ENCODE data around the gene RAB40B.

RAB40B gene

GRCh38 chr17:82690786-82691489 lies 7.6 kb downstream of the RAB40B start:
- Histone ChIP-seq H3K36me3 (ENCODE audit: insufficient read depth, low read length) (no peaks in the 10 kb centered on the region), H3K4me1 (ENCODE audit: insufficient read depth, low read length) (no peaks in the 10 kb centered on the region), H3K9ac (ENCODE audit: low read depth, low read length) (no peak overlapping the region), H3K9me3 (ENCODE audit: control insufficient read depth, insufficient read depth, low read length) (peaks cover 6% of the 10 kb centered on the region; the same call in 1 of the 2 replicates)

- Histone ChIP-seq H3K9me3 (ENCODE audit: control insufficient read depth, insufficient read depth, low read length) (no peaks in the 10 kb centered on the region), H3K4me1 (ENCODE audit: insufficient read depth, low read length) (no peaks in the 10 kb centered on the region), H3K36me3 (ENCODE audit: insufficient read depth, low read length) (no peaks in the 10 kb centered on the region), H3K9ac (ENCODE audit: low read depth, low read length) (no peak overlapping the region)
Observed at GRCh38 chr17:82689077-82689476, 9.4 kb downstream of the RAB40B start.

- H3K9me3 ChIP-seq (ENCODE audit: control insufficient read depth, insufficient read depth, low read length): no peaks in the 10 kb centered on the region
- no peaks in the 10 kb centered on the region for H3K4me1 ChIP-seq (ENCODE audit: insufficient read depth, low read length)
- no peaks in the 10 kb centered on the region for H3K36me3 ChIP-seq (ENCODE audit: insufficient read depth, low read length)
- no peak overlapping the region for H3K9ac ChIP-seq (ENCODE audit: low read depth, low read length)
Observed at GRCh38 chr17:82687871-82688270, 10.6 kb downstream of the RAB40B start.

- Histone ChIP-seq H3K4me1 (ENCODE audit: insufficient read depth, low read length) (no peaks in the 10 kb centered on the region), H3K36me3 (ENCODE audit: insufficient read depth, low read length) (no peaks in the 10 kb centered on the region), H3K9me3 (ENCODE audit: control insufficient read depth, insufficient read depth, low read length) (no peaks in the 10 kb centered on the region), H3K9ac (ENCODE audit: low read depth, low read length) (no peak overlapping the region)
Observed at GRCh38 chr17:82687375-82687861, 11.1 kb downstream of the RAB40B start.

- H3K9me3 ChIP-seq (ENCODE audit: control insufficient read depth, insufficient read depth, low read length): peaks cover 6% of the 10 kb centered on the region
- no peak overlapping the region for H3K9ac ChIP-seq (ENCODE audit: low read depth, low read length)
- no peaks in the 10 kb centered on the region for H3K4me1 ChIP-seq (ENCODE audit: insufficient read depth, low read length)
- H3K36me3 ChIP-seq (ENCODE audit: insufficient read depth, low read length): no peaks in the 10 kb centered on the region
Observed at GRCh38 chr17:82686366-82687324, 11.9 kb downstream of the RAB40B start.

GRCh38 chr17:82685291-82685690 lies 13.2 kb downstream of the RAB40B start:
- H3K9me3 ChIP-seq (ENCODE audit: control insufficient read depth, insufficient read depth, low read length): peaks cover 10% of the 10 kb centered on the region
- no peaks in the 10 kb centered on the region for H3K4me1 ChIP-seq (ENCODE audit: insufficient read depth, low read length)
- H3K36me3 ChIP-seq (ENCODE audit: insufficient read depth, low read length): no peaks in the 10 kb centered on the region
- H3K9ac ChIP-seq (ENCODE audit: low read depth, low read length): no peak overlapping the region

GRCh38 chr17:82684228-82684841 lies 14.2 kb downstream of the RAB40B start:
- Histone ChIP-seq H3K9ac (ENCODE audit: low read depth, low read length) (no peak overlapping the region), H3K9me3 (ENCODE audit: control insufficient read depth, insufficient read depth, low read length) (peaks cover 10% of the 10 kb centered on the region), H3K36me3 (ENCODE audit: insufficient read depth, low read length) (no peaks in the 10 kb centered on the region), H3K4me1 (ENCODE audit: insufficient read depth, low read length) (no peaks in the 10 kb centered on the region)

GRCh38 chr17:82683534-82683933 lies 15.0 kb downstream of the RAB40B start:
- Histone ChIP-seq H3K4me1 (ENCODE audit: insufficient read depth, low read length) (no peaks in the 10 kb centered on the region), H3K36me3 (ENCODE audit: insufficient read depth, low read length) (no peaks in the 10 kb centered on the region), H3K9ac (ENCODE audit: low read depth, low read length) (no peak overlapping the region), H3K9me3 (ENCODE audit: control insufficient read depth, insufficient read depth, low read length) (peaks cover 10% of the 10 kb centered on the region)

- Histone ChIP-seq H3K9me3 (ENCODE audit: control insufficient read depth, insufficient read depth, low read length) (peaks cover 10% of the 10 kb centered on the region), H3K9ac (ENCODE audit: low read depth, low read length) (no peak overlapping the region), H3K4me1 (ENCODE audit: insufficient read depth, low read length) (no peaks in the 10 kb centered on the region), H3K36me3 (ENCODE audit: insufficient read depth, low read length) (no peaks in the 10 kb centered on the region)
Observed at GRCh38 chr17:82681547-82681946, 17.0 kb downstream of the RAB40B start.

GRCh38 chr17:82679586-82680465 lies 18.7 kb downstream of the RAB40B start:
- Histone ChIP-seq H3K9me3 (ENCODE audit: control insufficient read depth, insufficient read depth, low read length) (peaks cover 10% of the 10 kb centered on the region), H3K9ac (ENCODE audit: low read depth, low read length) (no peak overlapping the region), H3K4me1 (ENCODE audit: insufficient read depth, low read length) (no peaks in the 10 kb centered on the region), H3K36me3 (ENCODE audit: insufficient read depth, low read length) (no peaks in the 10 kb centered on the region)

- no peaks in the 10 kb centered on the region for H3K4me1 ChIP-seq (ENCODE audit: insufficient read depth, low read length)
Observed at GRCh38 chr17:82678265-82678891, 20.1 kb downstream of the RAB40B start.

GRCh38 chr17:82677353-82677925 lies 21.1 kb downstream of the RAB40B start:
- H3K9ac ChIP-seq (ENCODE audit: low read depth, low read length): no peak overlapping the region
- peaks cover 10% of the 10 kb centered on the region for H3K9me3 ChIP-seq (ENCODE audit: control insufficient read depth, insufficient read depth, low read length)
- no peaks in the 10 kb centered on the region for H3K36me3 ChIP-seq (ENCODE audit: insufficient read depth, low read length)
- H3K4me1 ChIP-seq (ENCODE audit: insufficient read depth, low read length): no peaks in the 10 kb centered on the region

More at GRCh38 chr17:82678265-82678891, 20.1 kb downstream of the RAB40B start:
- H3K9ac ChIP-seq (ENCODE audit: low read depth, low read length): no peak overlapping the region
- H3K36me3 ChIP-seq (ENCODE audit: insufficient read depth, low read length): no peaks in the 10 kb centered on the region
- H3K9me3 ChIP-seq (ENCODE audit: control insufficient read depth, insufficient read depth, low read length): peaks cover 10% of the 10 kb centered on the region

All from ES-I3 (cell line).